ENCODE measurements around the gene NAT8. TPM values are rescaled to one million over a fixed set of nuclear protein-coding genes. Genes with fewer than 3 reads are reported as not detected.

The NAT8 gene
- total and polyA plus RNA-seq, 2 of the 13 experiments (the other 11 are each of a cell fraction or from before 2014, with no cell fraction given) = 1.9 to 12.9 TPM

DNA sequence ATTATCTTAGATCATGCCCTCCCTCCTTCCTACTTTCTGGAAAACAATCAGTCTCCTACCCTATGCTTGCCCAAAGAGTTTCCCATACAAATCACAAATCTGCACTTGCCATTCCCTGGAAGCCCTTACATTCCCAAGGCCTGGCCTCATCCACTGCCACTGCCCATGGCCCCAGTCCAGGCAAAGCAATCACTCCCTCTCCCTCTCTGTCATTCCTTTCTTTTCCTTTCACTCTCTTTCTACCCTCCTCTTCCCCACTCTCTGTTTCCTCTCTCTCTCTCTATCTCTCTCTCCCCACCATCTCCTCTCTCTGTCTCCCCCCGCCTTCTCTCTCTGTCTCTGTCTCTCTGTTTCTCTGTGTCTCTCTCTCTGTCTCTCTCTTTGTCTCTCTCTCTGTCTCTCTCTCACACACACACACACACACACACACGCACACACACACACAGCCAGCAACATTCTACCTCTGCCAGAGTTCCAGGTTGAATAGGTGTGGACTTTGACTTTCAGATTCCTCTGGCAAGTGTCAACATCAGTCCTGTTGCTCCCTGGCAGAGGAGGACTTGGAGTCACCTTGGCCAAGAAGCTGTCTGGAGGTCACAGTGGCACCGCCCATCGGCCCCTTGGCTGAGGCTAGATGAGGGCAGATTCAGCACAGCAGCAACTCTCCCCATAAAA, 43.7 kb upstream of the NAT8 start (continued):
- TF ChIP-seq ARHGAP35 (CRISPR knock-in tag; IDR thresholded peaks at IDR 0.05; ENCODE audit: borderline replicate concordance) = no peak
- TF ChIP-seq, protein P1, sequence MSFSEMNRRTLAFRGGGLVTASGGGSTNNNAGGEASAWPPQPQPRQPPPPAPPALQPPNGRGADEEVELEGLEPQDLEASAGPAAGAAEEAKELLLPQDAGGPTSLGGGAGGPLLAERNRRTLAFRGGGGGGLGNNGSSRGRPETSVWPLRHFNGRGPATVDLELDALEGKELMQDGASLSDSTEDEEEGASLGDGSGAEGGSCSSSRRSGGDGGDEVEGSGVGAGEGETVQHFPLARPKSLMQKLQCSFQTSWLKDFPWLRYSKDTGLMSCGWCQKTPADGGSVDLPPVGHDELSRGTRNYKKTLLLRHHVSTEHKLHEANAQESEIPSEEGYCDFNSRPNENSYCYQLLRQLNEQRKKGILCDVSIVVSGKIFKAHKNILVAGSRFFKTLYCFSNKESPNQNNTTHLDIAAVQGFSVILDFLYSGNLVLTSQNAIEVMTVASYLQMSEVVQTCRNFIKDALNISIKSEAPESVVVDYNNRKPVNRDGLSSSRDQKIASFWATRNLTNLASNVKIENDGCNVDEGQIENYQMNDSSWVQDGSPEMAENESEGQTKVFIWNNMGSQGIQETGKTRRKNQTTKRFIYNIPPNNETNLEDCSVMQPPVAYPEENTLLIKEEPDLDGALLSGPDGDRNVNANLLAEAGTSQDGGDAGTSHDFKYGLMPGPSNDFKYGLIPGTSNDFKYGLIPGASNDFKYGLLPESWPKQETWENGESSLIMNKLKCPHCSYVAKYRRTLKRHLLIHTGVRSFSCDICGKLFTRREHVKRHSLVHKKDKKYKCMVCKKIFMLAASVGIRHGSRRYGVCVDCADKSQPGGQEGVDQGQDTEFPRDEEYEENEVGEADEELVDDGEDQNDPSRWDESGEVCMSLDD (CRISPR knock-in tag; IDR thresholded peaks at IDR 0.05; ENCODE audit: borderline replicate concordance) = no peak
- TF ChIP-seq ZNF616 (CRISPR knock-in tag; IDR thresholded peaks at IDR 0.05; ENCODE audit: low read depth) = no peak
- TF ChIP-seq SPEN (CRISPR knock-in tag; IDR thresholded peaks at IDR 0.05; ENCODE audit: low read depth) = no peak
- no peak for TF ChIP-seq TAF1 (CRISPR knock-in tag; IDR thresholded peaks at IDR 0.05)
- TF ChIP-seq, protein P2, sequence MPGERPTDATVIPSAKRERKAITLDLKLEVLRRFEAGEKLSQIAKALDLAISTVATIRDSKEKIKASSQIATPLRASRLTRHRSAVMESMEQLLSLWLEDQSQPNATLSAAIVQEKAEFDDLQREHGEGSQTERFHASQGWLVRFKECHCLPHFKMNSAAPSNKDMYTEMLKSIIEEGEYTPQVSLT (CRISPR knock-in tag; IDR thresholded peaks at IDR 0.05; ENCODE audit: borderline replicate concordance, low read depth) = no peak
- no peak for TF ChIP-seq HOXA5 (CRISPR knock-in tag; IDR thresholded peaks at IDR 0.05)
- no peak for TF ChIP-seq ZNF83 (CRISPR knock-in tag; IDR thresholded peaks at IDR 0.05; ENCODE audit: borderline replicate concordance)
- TF ChIP-seq, protein P3, sequence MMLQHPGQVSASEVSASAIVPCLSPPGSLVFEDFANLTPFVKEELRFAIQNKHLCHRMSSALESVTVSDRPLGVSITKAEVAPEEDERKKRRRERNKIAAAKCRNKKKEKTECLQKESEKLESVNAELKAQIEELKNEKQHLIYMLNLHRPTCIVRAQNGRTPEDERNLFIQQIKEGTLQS (CRISPR knock-in tag; IDR thresholded peaks at IDR 0.05) = no peak
- no peak for TF ChIP-seq PHF21A (CRISPR knock-in tag; IDR thresholded peaks at IDR 0.05)
- no peak for TF ChIP-seq THYN1 (CRISPR knock-in tag; IDR thresholded peaks at IDR 0.05; ENCODE audit: borderline replicate concordance, low read depth)
- TF ChIP-seq JUN (CRISPR knock-in tag; IDR thresholded peaks at IDR 0.05) = no peak
- TF ChIP-seq GPN1 (CRISPR knock-in tag; IDR thresholded peaks at IDR 0.05; ENCODE audit: borderline replicate concordance) = no peak
- TF ChIP-seq, protein P4, sequence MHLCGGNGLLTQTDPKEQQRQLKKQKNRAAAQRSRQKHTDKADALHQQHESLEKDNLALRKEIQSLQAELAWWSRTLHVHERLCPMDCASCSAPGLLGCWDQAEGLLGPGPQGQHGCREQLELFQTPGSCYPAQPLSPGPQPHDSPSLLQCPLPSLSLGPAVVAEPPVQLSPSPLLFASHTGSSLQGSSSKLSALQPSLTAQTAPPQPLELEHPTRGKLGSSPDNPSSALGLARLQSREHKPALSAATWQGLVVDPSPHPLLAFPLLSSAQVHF (CRISPR knock-in tag; IDR thresholded peaks at IDR 0.05) = no peak
- no peak for TF ChIP-seq ZNF644 (CRISPR knock-in tag; IDR thresholded peaks at IDR 0.05; ENCODE audit: low read depth)
- TF ChIP-seq, protein P5, sequence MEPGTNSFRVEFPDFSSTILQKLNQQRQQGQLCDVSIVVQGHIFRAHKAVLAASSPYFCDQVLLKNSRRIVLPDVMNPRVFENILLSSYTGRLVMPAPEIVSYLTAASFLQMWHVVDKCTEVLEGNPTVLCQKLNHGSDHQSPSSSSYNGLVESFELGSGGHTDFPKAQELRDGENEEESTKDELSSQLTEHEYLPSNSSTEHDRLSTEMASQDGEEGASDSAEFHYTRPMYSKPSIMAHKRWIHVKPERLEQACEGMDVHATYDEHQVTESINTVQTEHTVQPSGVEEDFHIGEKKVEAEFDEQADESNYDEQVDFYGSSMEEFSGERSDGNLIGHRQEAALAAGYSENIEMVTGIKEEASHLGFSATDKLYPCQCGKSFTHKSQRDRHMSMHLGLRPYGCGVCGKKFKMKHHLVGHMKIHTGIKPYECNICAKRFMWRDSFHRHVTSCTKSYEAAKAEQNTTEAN (CRISPR knock-in tag; conservative IDR thresholded peaks at IDR 0.05) = no peak
- no peak for TF ChIP-seq CC2D1A (CRISPR knock-in tag; IDR thresholded peaks at IDR 0.05)
- no peak for TF ChIP-seq EP300 (IDR thresholded peaks at IDR 0.05; ENCODE audit: low read depth in 2 of 2, low read length in 2 of 2)
- no peak for TF ChIP-seq EP300 (CRISPR knock-in tag; IDR thresholded peaks at IDR 0.05; ENCODE audit: borderline replicate concordance)
- no peak for TF ChIP-seq AGO2 (optimal IDR thresholded peaks at IDR 0.05; ENCODE audit: low read depth, low read length)
- TF ChIP-seq SMARCE1 (IDR thresholded peaks at IDR 0.05; ENCODE audit: borderline replicate concordance) = no peak
- no peak for TF ChIP-seq SMAD3 (CRISPR knock-in tag; IDR thresholded peaks at IDR 0.05)
- peak; percentile 40; the same call in 1 of the 2 replicates for TF ChIP-seq FOXA1 (IDR thresholded peaks at IDR 0.05)
- peak; percentile 62; the same call in 1 of the 2 replicates for TF ChIP-seq FOXA1 (CRISPR knock-in tag; IDR thresholded peaks at IDR 0.05)
